ENCODE measurements around the gene CCNB2.
"Not testable (repeated sequence)": the region's sequence is repeated elsewhere in the genome, so short reads cannot be mapped to it uniquely, and the experiment has no call there.

The CCNB2 gene

GRCh38 chr15:59157840-59158700 is 53.1 kb downstream of the CCNB2 start:
- no peak overlapping the region for H3K27ac ChIP-seq (ENCODE audit: low read length)
- no peaks in the 10 kb centered on the region for H3K27me3 ChIP-seq (ENCODE audit: low read depth, low read length)
- peaks cover 7% of the 10 kb centered on the region for H3K36me3 ChIP-seq (replicated peaks; ENCODE audit: low read depth, low read length)

GRCh38 chr15:59158701-59159034 is 53.7 kb downstream of the CCNB2 start:
- H3K9me3 ChIP-seq (ENCODE audit: insufficient read depth, low read length): no peaks in the 10 kb centered on the region
- no peak overlapping the region for H3K4me3 ChIP-seq (ENCODE audit: low read length)
- no peak overlapping the region for H3K27ac ChIP-seq (ENCODE audit: low read length)
- H3K27me3 ChIP-seq (ENCODE audit: low read depth, low read length): no peaks in the 10 kb centered on the region
- H3K4me1 ChIP-seq (ENCODE audit: low read length): no peaks in the 10 kb centered on the region
- H3K79me2 ChIP-seq (ENCODE audit: low read length): no peaks in the 10 kb centered on the region
- H3K36me3 ChIP-seq (replicated peaks; ENCODE audit: low read depth, low read length): peaks cover 3% of the 10 kb centered on the region
- H3K9ac ChIP-seq (ENCODE audit: low read length): no peak overlapping the region
- H4K20me1 ChIP-seq (ENCODE audit: insufficient read depth, low read length): no peaks in the 10 kb centered on the region
- no peak overlapping the region for H3K4me2 ChIP-seq (ENCODE audit: low read length)
- no peak overlapping the region for H2AFZ ChIP-seq (ENCODE audit: low read depth, low read length)
- TF ChIP-seq, protein P1, sequence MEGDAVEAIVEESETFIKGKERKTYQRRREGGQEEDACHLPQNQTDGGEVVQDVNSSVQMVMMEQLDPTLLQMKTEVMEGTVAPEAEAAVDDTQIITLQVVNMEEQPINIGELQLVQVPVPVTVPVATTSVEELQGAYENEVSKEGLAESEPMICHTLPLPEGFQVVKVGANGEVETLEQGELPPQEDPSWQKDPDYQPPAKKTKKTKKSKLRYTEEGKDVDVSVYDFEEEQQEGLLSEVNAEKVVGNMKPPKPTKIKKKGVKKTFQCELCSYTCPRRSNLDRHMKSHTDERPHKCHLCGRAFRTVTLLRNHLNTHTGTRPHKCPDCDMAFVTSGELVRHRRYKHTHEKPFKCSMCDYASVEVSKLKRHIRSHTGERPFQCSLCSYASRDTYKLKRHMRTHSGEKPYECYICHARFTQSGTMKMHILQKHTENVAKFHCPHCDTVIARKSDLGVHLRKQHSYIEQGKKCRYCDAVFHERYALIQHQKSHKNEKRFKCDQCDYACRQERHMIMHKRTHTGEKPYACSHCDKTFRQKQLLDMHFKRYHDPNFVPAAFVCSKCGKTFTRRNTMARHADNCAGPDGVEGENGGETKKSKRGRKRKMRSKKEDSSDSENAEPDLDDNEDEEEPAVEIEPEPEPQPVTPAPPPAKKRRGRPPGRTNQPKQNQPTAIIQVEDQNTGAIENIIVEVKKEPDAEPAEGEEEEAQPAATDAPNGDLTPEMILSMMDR (IDR thresholded peaks at IDR 0.05; ENCODE audit: low read depth, low read length): no peak
- TF ChIP-seq EZH2phosphoT487 (IDR thresholded peaks at IDR 0.05; ENCODE audit: low read depth): no peak

More at GRCh38 chr15:59157840-59158700, 53.1 kb downstream of the CCNB2 start:
- Histone ChIP-seq H4K20me1 (ENCODE audit: insufficient read depth, low read length) (no peaks in the 10 kb centered on the region), H3K9ac (ENCODE audit: low read length) (no peak overlapping the region), H3K4me2 (ENCODE audit: low read length) (no peak overlapping the region), H3K79me2 (ENCODE audit: low read length) (no peaks in the 10 kb centered on the region), H3K4me3 (ENCODE audit: low read length) (no peak overlapping the region), H3K9me3 (ENCODE audit: insufficient read depth, low read length) (no peaks in the 10 kb centered on the region), H2AFZ (ENCODE audit: low read depth, low read length) (no peak overlapping the region), H3K4me1 (ENCODE audit: low read length) (no peaks in the 10 kb centered on the region)
- no peak for TF ChIP-seq EZH2phosphoT487 (IDR thresholded peaks at IDR 0.05; ENCODE audit: low read depth)
- TF ChIP-seq, protein P1 (IDR thresholded peaks at IDR 0.05; ENCODE audit: low read depth, low read length): no peak

GRCh38 chr15:59159210-59159609 is 54.3 kb downstream of the CCNB2 start:
- no peak overlapping the region for H3K4me3 ChIP-seq (ENCODE audit: low read length)
- no peaks in the 10 kb centered on the region for H4K20me1 ChIP-seq (ENCODE audit: insufficient read depth, low read length)

GRCh38 chr15:59160880-59161593 is 56.1 kb downstream of the CCNB2 start:
- Histone ChIP-seq H3K9ac (ENCODE audit: low read length) (no peak overlapping the region), H3K27ac (ENCODE audit: low read length) (no peak overlapping the region), H3K27me3 (ENCODE audit: low read depth, low read length) (no peaks in the 10 kb centered on the region), H3K4me1 (ENCODE audit: low read length) (peaks cover 6% of the 10 kb centered on the region; the same call in 1 of the 2 replicates), H3K9me3 (ENCODE audit: insufficient read depth, low read length) (no peaks in the 10 kb centered on the region), H3K4me3 (ENCODE audit: low read length) (no peak overlapping the region), H3K36me3 (replicated peaks; ENCODE audit: low read depth, low read length) (no peaks in the 10 kb centered on the region), H4K20me1 (ENCODE audit: insufficient read depth, low read length) (no peaks in the 10 kb centered on the region), H3K79me2 (ENCODE audit: low read length) (no peaks in the 10 kb centered on the region), H2AFZ (ENCODE audit: low read depth, low read length) (no peak overlapping the region), H3K4me2 (ENCODE audit: low read length) (no peak overlapping the region)
- no peak for TF ChIP-seq EZH2phosphoT487 (IDR thresholded peaks at IDR 0.05; ENCODE audit: low read depth)
- TF ChIP-seq, protein P1 (IDR thresholded peaks at IDR 0.05; ENCODE audit: low read depth, low read length): peak; percentile 84

More at GRCh38 chr15:59159210-59159609, 54.3 kb downstream of the CCNB2 start:
- H3K9ac ChIP-seq (ENCODE audit: low read length): no peak overlapping the region
- no peaks in the 10 kb centered on the region for H3K36me3 ChIP-seq (replicated peaks; ENCODE audit: low read depth, low read length)
- H3K4me1 ChIP-seq (ENCODE audit: low read length): no peaks in the 10 kb centered on the region
- no peak overlapping the region for H2AFZ ChIP-seq (ENCODE audit: low read depth, low read length)
- H3K27me3 ChIP-seq (ENCODE audit: low read depth, low read length): no peaks in the 10 kb centered on the region
- H3K4me2 ChIP-seq (ENCODE audit: low read length): no peak overlapping the region
- no peak overlapping the region for H3K27ac ChIP-seq (ENCODE audit: low read length)
- H3K9me3 ChIP-seq (ENCODE audit: insufficient read depth, low read length): no peaks in the 10 kb centered on the region
- no peaks in the 10 kb centered on the region for H3K79me2 ChIP-seq (ENCODE audit: low read length)
- no peak for TF ChIP-seq EZH2phosphoT487 (IDR thresholded peaks at IDR 0.05; ENCODE audit: low read depth)

DNA sequence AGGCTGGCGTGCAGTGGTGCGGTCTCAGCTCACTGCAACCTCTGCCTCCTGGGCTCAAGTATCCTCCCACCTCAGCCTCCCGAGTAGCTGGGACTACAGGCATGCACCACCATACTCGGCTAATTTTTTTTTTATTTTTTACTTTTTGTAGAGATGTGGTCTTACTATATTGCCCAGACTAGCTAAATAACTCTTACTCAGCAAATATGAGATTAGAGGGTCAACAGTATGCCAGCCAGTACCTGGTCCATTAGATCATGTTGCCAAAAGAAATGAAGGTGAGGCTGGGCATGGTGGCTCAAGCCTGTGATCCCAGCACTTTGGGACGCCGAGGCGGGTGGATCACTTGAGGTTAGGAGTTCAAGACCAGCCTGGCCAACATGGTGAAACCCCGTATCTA is 57.1 kb downstream of the CCNB2 start:
- H3K9ac ChIP-seq (ENCODE audit: low read length); H4K20me1 ChIP-seq (ENCODE audit: insufficient read depth, low read length); H3K79me2 ChIP-seq (ENCODE audit: low read length); H3K27me3 ChIP-seq (ENCODE audit: low read depth, low read length); H3K4me3 ChIP-seq (ENCODE audit: low read length); H3K4me2 ChIP-seq (ENCODE audit: low read length); H3K27ac ChIP-seq (ENCODE audit: low read length); H3K4me1 ChIP-seq (ENCODE audit: low read length); H2AFZ ChIP-seq (ENCODE audit: low read depth, low read length); H3K9me3 ChIP-seq (ENCODE audit: insufficient read depth, low read length); H3K36me3 ChIP-seq (replicated peaks; ENCODE audit: low read depth, low read length): not testable (repeated sequence)
